Activated T-helper 17 cell treated with anti-CD3 and anti-CD28 coated beads, Interleukin-2, amount 50 U/mL, for 72 hours (primary cell): ENCODE results near the gene MOV10L1. TPM values are rescaled to one million over a fixed set of nuclear protein-coding genes. Genes with fewer than 3 reads are reported as not detected.

Experiments used
- ATAC-seq: fragments of 150-1000 bp; cut with Tn5 transposase; replicated peaks from 2 replicates; pipeline ENCODE4 v1.10.0; 2021; ENCODE audit warnings: mild to moderate bottlenecking, moderate library complexity
- H3K27ac Mint-ChIP-seq: one replicate; pipeline ENCODE4 v1.8.0; 2022; ENCODE audit warnings: mixed read lengths
- H3K27me3 Mint-ChIP-seq: one replicate; pipeline ENCODE4 v1.8.0; 2022; ENCODE audit warnings: mixed read lengths
- H3K36me3 Mint-ChIP-seq: one replicate; pipeline ENCODE4 v1.8.0; 2022; ENCODE audit warnings: low read depth, mild to moderate bottlenecking, mixed read lengths
- H3K4me1 Mint-ChIP-seq: one replicate; pipeline ENCODE4 v1.8.0; 2022; ENCODE audit warnings: mixed read lengths
- H3K4me3 Mint-ChIP-seq: one replicate; pipeline ENCODE4 v1.8.0; 2022; ENCODE audit warnings: mild to moderate bottlenecking, mixed read lengths
- H3K9me3 Mint-ChIP-seq: one replicate; pipeline ENCODE4 v1.8.0; 2022; ENCODE audit warnings: mixed read lengths
- total RNA-seq, 2 donors: library from RNA; stranded (reverse); gene quantifications; one replicate each; pipeline ENCODE4 v1.2.3, GENCODE V29; 2022

MOV10L1 gene
- total RNA-seq, 2 donors from 2014 or later = not detected

- no peaks in the 10 kb centered on the region for H3K9me3 Mint-ChIP-seq
- no peak for ATAC-seq
- no peaks in the 10 kb centered on the region for H3K4me1 Mint-ChIP-seq
- H3K27ac Mint-ChIP-seq = no peak overlapping the region
- H3K4me3 Mint-ChIP-seq = no peak overlapping the region
- H3K27me3 Mint-ChIP-seq = peaks cover 3% of the 10 kb centered on the region
- no peaks in the 10 kb centered on the region for H3K36me3 Mint-ChIP-seq
Observed at GRCh38 chr22:50067244-50067643, 22.6 kb upstream of the MOV10L1 start.

- no peaks in the 10 kb centered on the region for H3K36me3 Mint-ChIP-seq
- H3K4me3 Mint-ChIP-seq = no peak overlapping the region
- H3K27ac Mint-ChIP-seq = no peak overlapping the region
- peaks cover 3% of the 10 kb centered on the region for H3K27me3 Mint-ChIP-seq
- no peaks in the 10 kb centered on the region for H3K9me3 Mint-ChIP-seq
- no peaks in the 10 kb centered on the region for H3K4me1 Mint-ChIP-seq
- no peak for ATAC-seq
Observed at GRCh38 chr22:50068096-50068495, 21.7 kb upstream of the MOV10L1 start.

GRCh38 chr22:50070366-50070765 is 19.4 kb upstream of the MOV10L1 start:
- Mint-ChIP-seq H3K4me3 (no peak overlapping the region), H3K27me3 (peaks cover 3% of the 10 kb centered on the region), H3K4me1 (no peaks in the 10 kb centered on the region), H3K9me3 (no peaks in the 10 kb centered on the region), H3K27ac (no peak overlapping the region), H3K36me3 (no peaks in the 10 kb centered on the region)
- ATAC-seq = no peak

GRCh38 chr22:50071432-50072166 is 18.2 kb upstream of the MOV10L1 start:
- Mint-ChIP-seq H3K27me3 (peaks cover 3% of the 10 kb centered on the region), H3K27ac (no peak overlapping the region), H3K9me3 (no peaks in the 10 kb centered on the region), H3K4me3 (no peak overlapping the region), H3K4me1 (no peaks in the 10 kb centered on the region), H3K36me3 (no peaks in the 10 kb centered on the region)
- no peak for ATAC-seq

GRCh38 chr22:50072167-50072555 is 17.6 kb upstream of the MOV10L1 start:
- Mint-ChIP-seq H3K27me3 (peaks cover 3% of the 10 kb centered on the region), H3K9me3 (no peaks in the 10 kb centered on the region), H3K4me1 (no peaks in the 10 kb centered on the region), H3K4me3 (no peak overlapping the region), H3K27ac (no peak overlapping the region), H3K36me3 (no peaks in the 10 kb centered on the region)
- no peak for ATAC-seq

GRCh38 chr22:50072714-50073538 is 16.9 kb upstream of the MOV10L1 start:
- Mint-ChIP-seq H3K27me3 (peaks cover under 1% of the 10 kb centered on the region), H3K4me3 (no peak overlapping the region), H3K4me1 (no peaks in the 10 kb centered on the region), H3K27ac (no peak overlapping the region), H3K9me3 (no peaks in the 10 kb centered on the region), H3K36me3 (no peaks in the 10 kb centered on the region)
- ATAC-seq = no peak

- H3K27me3 Mint-ChIP-seq = no peaks in the 10 kb centered on the region
- no peak overlapping the region for H3K27ac Mint-ChIP-seq
- no peaks in the 10 kb centered on the region for H3K36me3 Mint-ChIP-seq
- no peak overlapping the region for H3K4me3 Mint-ChIP-seq
- H3K9me3 Mint-ChIP-seq = no peaks in the 10 kb centered on the region
- no peak for ATAC-seq
- no peaks in the 10 kb centered on the region for H3K4me1 Mint-ChIP-seq
Observed at GRCh38 chr22:50074056-50074455, 15.8 kb upstream of the MOV10L1 start.

GRCh38 chr22:50074551-50075530 is 15.0 kb upstream of the MOV10L1 start:
- no peak overlapping the region for H3K27ac Mint-ChIP-seq
- no peaks in the 10 kb centered on the region for H3K9me3 Mint-ChIP-seq
- no peaks in the 10 kb centered on the region for H3K27me3 Mint-ChIP-seq
- ATAC-seq = no peak
- H3K4me1 Mint-ChIP-seq = no peaks in the 10 kb centered on the region
- no peak overlapping the region for H3K4me3 Mint-ChIP-seq
- H3K36me3 Mint-ChIP-seq = no peaks in the 10 kb centered on the region

- Mint-ChIP-seq H3K36me3 (no peaks in the 10 kb centered on the region), H3K4me3 (no peak overlapping the region), H3K4me1 (no peaks in the 10 kb centered on the region), H3K27ac (no peak overlapping the region), H3K9me3 (no peaks in the 10 kb centered on the region), H3K27me3 (peaks cover 10% of the 10 kb centered on the region)
- no peak for ATAC-seq
Observed at GRCh38 chr22:50076646-50077535, 12.9 kb upstream of the MOV10L1 start.

GRCh38 chr22:50078246-50078645 is 11.6 kb upstream of the MOV10L1 start:
- Mint-ChIP-seq H3K36me3 (no peaks in the 10 kb centered on the region), H3K27ac (no peak overlapping the region), H3K9me3 (no peaks in the 10 kb centered on the region), H3K27me3 (peaks cover 14% of the 10 kb centered on the region), H3K4me3 (no peak overlapping the region), H3K4me1 (no peaks in the 10 kb centered on the region)
- no peak for ATAC-seq

- Mint-ChIP-seq H3K4me1 (no peaks in the 10 kb centered on the region), H3K36me3 (no peaks in the 10 kb centered on the region), H3K9me3 (no peaks in the 10 kb centered on the region), H3K27ac (no peak overlapping the region), H3K27me3 (peaks cover 14% of the 10 kb centered on the region), H3K4me3 (no peak overlapping the region)
- ATAC-seq = no peak
Observed at GRCh38 chr22:50078761-50079160, 11.0 kb upstream of the MOV10L1 start.

GRCh38 chr22:50080077-50080465 is 9.7 kb upstream of the MOV10L1 start:
- ATAC-seq = no peak
- Mint-ChIP-seq H3K36me3 (no peaks in the 10 kb centered on the region), H3K27ac (no peak overlapping the region), H3K27me3 (peaks cover 17% of the 10 kb centered on the region), H3K9me3 (no peaks in the 10 kb centered on the region), H3K4me1 (peaks cover 2% of the 10 kb centered on the region), H3K4me3 (no peak overlapping the region)

- Mint-ChIP-seq H3K36me3 (no peaks in the 10 kb centered on the region), H3K27ac (no peak overlapping the region), H3K9me3 (no peaks in the 10 kb centered on the region), H3K4me3 (no peak overlapping the region), H3K4me1 (peaks cover 7% of the 10 kb centered on the region), H3K27me3 (peaks cover 23% of the 10 kb centered on the region)
- no peak for ATAC-seq
Observed at GRCh38 chr22:50081426-50082196, 8.2 kb upstream of the MOV10L1 start.
